ENCODE measurements around the gene DICER1. TPM values are rescaled to one million over a fixed set of nuclear protein-coding genes. Genes with fewer than 3 reads are reported as not detected.

The DICER1 gene
- total and polyA plus RNA-seq, 7 donors: 7.2 to 41.5 (median 30.7) TPM

DNA sequence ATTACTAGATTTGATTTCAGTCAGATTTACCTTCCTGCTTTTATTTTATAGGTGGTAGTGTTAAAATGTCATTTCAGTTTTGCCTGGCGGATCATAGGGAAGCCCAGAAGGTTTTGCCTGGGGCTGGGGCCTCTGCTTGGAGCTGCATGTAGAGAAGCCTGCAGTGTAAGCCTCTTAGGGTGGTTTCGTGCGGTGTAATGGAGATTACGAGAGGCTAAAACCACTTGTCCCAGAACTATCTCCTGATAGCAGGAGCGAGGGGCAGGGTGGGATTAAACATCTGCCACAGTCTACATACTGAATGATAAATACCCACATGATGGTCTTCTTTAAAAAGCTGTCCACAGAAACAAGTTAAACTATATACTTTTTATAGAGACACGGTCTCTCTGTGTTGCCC is 35.0 kb upstream of the DICER1 start:
- Histone ChIP-seq H3K4me1 (peaks cover 17% of the 10 kb centered on the region), H3K27ac (no peak overlapping the region), H3K9me3 (peaks cover 9% of the 10 kb centered on the region), H3K4me3 (no peak overlapping the region), H3K36me3 (ENCODE audit: insufficient read depth in 1 of 2, low read depth in 1 of 2) (no peaks in the 10 kb centered on the region), H3K27me3 (ENCODE audit: insufficient read depth in 3 of 3, low read length in 2 of 3) (no peaks in the 10 kb centered on the region)
- TF ChIP-seq, protein P1, sequence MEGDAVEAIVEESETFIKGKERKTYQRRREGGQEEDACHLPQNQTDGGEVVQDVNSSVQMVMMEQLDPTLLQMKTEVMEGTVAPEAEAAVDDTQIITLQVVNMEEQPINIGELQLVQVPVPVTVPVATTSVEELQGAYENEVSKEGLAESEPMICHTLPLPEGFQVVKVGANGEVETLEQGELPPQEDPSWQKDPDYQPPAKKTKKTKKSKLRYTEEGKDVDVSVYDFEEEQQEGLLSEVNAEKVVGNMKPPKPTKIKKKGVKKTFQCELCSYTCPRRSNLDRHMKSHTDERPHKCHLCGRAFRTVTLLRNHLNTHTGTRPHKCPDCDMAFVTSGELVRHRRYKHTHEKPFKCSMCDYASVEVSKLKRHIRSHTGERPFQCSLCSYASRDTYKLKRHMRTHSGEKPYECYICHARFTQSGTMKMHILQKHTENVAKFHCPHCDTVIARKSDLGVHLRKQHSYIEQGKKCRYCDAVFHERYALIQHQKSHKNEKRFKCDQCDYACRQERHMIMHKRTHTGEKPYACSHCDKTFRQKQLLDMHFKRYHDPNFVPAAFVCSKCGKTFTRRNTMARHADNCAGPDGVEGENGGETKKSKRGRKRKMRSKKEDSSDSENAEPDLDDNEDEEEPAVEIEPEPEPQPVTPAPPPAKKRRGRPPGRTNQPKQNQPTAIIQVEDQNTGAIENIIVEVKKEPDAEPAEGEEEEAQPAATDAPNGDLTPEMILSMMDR (IDR thresholded peaks at IDR 0.05): no peak
- WGBS, 3 donors: 96 to 98% (median 97%) methylated on average over 6 of the region's 6 CpGs
- ATAC-seq: no peak
- no peak for DNase-seq
- intact Hi-C loops (cut with DNase I): no loop called here

DNA sequence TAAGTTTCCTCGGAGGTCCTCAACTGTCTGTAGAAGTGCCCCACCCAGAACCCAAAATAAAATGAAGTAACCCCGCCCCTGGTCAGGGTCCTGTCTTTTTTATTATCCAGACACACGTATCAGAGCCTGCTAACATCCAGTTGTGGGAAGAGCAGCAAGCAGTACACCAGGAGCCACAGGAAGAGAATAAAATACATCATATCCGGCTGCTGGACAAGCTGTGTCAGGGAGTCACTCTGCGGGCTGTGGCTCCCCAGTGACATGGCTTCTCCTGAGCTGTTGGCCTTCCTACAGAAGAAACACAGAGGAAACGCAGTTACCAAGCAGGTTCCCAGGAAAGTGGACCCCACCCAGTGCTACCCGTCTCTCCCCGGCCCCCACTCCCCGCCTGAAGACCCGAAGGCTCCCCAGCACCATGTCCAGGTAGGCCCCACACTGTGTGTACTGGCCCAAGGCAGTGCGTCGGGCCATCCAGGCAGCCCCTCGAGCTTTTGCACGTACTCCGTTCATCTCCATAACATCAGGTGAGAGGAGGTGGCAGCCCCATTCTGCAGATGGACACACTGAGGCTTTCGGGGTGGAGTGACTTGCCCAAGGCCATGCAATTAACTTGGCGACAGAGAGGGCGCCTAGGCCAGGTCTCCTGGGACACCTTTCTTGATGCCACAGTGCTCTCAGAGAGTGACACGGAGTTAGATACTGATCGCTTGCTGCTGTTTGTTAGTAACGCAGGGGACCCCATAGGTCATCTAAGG is 34.3 kb upstream of the DICER1 start:
- TF ChIP-seq, protein P1 (IDR thresholded peaks at IDR 0.05): no peak
- intact Hi-C loops (cut with DNase I): no loop called here
- ATAC-seq (peak in 1 of 4 donors; percentile 29), DNase-seq (no peak)
- no peaks in the 10 kb centered on the region for H3K27me3 ChIP-seq (ENCODE audit: insufficient read depth in 3 of 3, low read length in 2 of 3)
- no peaks in the 10 kb centered on the region for H3K36me3 ChIP-seq (ENCODE audit: insufficient read depth in 1 of 2, low read depth in 1 of 2)
- H3K9me3 ChIP-seq: peaks cover 9% of the 10 kb centered on the region
- WGBS, 3 donors: 86 to 89% (median 87%) methylated on average over 21 of the region's 21 CpGs
- H3K4me3 ChIP-seq: no peak overlapping the region
- H3K4me1 ChIP-seq: peaks cover 17% of the 10 kb centered on the region
- peak overlapping the region; percentile 19 for H3K27ac ChIP-seq

DNA sequence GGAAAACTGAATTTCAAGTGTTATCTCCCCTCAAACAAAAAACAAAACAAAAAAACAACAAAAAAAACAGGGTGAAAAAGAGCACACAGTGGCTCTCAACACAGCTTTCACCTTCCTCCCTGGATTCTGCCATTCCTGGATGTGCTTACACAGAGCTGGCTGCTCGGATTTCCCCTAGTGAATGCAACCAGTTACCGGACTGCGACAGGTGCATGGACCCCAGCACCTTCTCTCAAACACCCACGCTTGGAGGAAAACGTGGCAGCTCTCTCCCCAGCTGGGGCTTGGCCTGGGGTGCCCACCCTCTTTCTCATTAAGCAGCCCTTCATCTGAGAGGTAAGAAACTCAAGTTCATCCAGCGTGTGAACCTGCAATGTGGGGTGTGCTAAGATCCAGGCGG is 33.5 kb upstream of the DICER1 start:
- Histone ChIP-seq H3K27ac (no peak overlapping the region), H3K36me3 (ENCODE audit: insufficient read depth in 1 of 2, low read depth in 1 of 2) (no peaks in the 10 kb centered on the region), H3K27me3 (ENCODE audit: insufficient read depth in 3 of 3, low read length in 2 of 3) (no peaks in the 10 kb centered on the region), H3K9me3 (peaks cover 9% of the 10 kb centered on the region), H3K4me3 (no peak overlapping the region), H3K4me1 (peaks cover 17% of the 10 kb centered on the region)
- TF ChIP-seq, protein P1 (IDR thresholded peaks at IDR 0.05): no peak
- DNase-seq: no peak
- no peak for ATAC-seq
- intact Hi-C loops (cut with DNase I): no loop called here
- 73 to 82% (median 74%) methylated on average over 7 of the region's 7 CpGs for WGBS, 3 donors

DNA sequence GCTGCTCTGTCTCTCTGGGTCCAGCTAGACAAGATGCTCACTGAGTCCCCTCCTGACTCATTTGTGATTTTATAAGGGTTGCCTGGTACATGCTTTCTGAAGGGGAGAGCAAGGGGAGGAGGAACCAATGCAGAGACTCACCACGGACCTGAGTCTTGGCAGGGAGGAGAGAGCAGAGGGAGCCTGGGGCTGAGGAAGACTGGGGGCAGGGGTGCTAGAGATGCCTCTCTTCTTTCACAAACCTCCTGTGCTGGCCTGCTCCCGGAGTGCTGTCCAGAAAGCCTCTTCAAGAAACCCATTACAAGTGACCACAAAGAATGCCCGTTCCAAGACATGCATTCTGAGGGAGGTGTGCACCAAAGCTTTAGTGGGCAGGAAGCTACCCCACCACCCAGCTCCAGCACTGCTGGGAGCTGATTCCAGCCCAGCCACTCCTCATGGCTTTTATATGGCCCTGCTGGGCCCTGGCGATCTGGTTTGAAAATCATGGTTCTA is 33.1 kb upstream of the DICER1 start:
- DNase-seq (no peak), ATAC-seq (no peak)
- Histone ChIP-seq H3K4me3 (no peak overlapping the region), H3K36me3 (ENCODE audit: insufficient read depth in 1 of 2, low read depth in 1 of 2) (no peaks in the 10 kb centered on the region), H3K9me3 (peaks cover 9% of the 10 kb centered on the region), H3K27ac (no peak overlapping the region), H3K4me1 (peaks cover 17% of the 10 kb centered on the region), H3K27me3 (ENCODE audit: insufficient read depth in 3 of 3, low read length in 2 of 3) (no peaks in the 10 kb centered on the region)
- TF ChIP-seq, protein P1 (IDR thresholded peaks at IDR 0.05): no peak
- 66 to 79% (median 78%) methylated on average over 4 of the region's 4 CpGs for WGBS, 3 donors
- intact Hi-C loops (cut with DNase I): no loop called here

Data from psoas muscle (tissue), 8 donors.